Epithelial cell of alveolus of lung (primary cell): ENCODE data around the gene ATN1. TPM values are rescaled to one million over a fixed set of nuclear protein-coding genes. Genes with fewer than 3 reads are reported as not detected.

Experiments used
- total RNA-seq: library from RNA; depleted of rRNA; stranded (reverse); fragments of >200 nt; gene quantifications from 2 replicates; pipeline ENCODE4 v1.2.1, GENCODE V29; 2015

Gene ATN1, protein sequence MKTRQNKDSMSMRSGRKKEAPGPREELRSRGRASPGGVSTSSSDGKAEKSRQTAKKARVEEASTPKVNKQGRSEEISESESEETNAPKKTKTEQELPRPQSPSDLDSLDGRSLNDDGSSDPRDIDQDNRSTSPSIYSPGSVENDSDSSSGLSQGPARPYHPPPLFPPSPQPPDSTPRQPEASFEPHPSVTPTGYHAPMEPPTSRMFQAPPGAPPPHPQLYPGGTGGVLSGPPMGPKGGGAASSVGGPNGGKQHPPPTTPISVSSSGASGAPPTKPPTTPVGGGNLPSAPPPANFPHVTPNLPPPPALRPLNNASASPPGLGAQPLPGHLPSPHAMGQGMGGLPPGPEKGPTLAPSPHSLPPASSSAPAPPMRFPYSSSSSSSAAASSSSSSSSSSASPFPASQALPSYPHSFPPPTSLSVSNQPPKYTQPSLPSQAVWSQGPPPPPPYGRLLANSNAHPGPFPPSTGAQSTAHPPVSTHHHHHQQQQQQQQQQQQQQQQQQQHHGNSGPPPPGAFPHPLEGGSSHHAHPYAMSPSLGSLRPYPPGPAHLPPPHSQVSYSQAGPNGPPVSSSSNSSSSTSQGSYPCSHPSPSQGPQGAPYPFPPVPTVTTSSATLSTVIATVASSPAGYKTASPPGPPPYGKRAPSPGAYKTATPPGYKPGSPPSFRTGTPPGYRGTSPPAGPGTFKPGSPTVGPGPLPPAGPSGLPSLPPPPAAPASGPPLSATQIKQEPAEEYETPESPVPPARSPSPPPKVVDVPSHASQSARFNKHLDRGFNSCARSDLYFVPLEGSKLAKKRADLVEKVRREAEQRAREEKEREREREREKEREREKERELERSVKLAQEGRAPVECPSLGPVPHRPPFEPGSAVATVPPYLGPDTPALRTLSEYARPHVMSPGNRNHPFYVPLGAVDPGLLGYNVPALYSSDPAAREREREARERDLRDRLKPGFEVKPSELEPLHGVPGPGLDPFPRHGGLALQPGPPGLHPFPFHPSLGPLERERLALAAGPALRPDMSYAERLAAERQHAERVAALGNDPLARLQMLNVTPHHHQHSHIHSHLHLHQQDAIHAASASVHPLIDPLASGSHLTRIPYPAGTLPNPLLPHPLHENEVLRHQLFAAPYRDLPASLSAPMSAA (N-terminal part only)
- 14.2 and 57.7 TPM in 2 replicates for total RNA-seq

DNA sequence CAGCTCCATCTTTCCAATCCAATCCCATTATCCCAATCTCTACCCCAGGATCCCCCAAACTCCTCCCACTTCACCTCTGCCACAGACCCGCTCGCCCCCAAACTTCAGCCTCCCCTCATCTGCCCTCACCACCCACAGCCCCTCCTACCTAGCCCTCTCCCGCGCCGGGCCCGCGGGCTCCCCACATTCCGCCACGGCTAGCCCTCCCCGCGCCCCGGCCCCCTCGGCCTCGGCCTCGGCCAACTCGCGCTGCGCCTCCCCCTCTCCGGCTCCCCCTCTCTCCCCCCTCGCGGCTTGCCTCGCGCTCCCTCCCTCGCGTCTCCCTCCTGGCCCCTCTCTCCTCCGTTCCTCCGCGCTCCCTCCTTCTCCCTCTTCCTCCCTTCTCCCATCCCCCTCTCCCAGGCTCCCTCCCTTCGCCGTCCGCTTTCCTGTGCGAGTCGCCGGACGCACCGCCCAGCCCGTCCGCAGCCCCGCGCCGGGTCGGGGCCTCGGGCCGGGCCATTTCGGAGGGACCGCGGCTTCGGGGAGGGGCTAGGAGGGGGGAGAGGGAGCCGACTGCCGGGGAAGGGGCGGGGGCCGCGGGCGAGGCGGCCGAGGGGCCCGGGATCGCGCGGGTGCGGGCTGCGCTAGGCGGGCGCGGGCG, at the start of gene ATN1:
TSS of gene ATN1 (plus strand) at position 581 of the 643 bp plus-strand sequence. CDS start 6,043 bp downstream, outside the sequence.

DNA sequence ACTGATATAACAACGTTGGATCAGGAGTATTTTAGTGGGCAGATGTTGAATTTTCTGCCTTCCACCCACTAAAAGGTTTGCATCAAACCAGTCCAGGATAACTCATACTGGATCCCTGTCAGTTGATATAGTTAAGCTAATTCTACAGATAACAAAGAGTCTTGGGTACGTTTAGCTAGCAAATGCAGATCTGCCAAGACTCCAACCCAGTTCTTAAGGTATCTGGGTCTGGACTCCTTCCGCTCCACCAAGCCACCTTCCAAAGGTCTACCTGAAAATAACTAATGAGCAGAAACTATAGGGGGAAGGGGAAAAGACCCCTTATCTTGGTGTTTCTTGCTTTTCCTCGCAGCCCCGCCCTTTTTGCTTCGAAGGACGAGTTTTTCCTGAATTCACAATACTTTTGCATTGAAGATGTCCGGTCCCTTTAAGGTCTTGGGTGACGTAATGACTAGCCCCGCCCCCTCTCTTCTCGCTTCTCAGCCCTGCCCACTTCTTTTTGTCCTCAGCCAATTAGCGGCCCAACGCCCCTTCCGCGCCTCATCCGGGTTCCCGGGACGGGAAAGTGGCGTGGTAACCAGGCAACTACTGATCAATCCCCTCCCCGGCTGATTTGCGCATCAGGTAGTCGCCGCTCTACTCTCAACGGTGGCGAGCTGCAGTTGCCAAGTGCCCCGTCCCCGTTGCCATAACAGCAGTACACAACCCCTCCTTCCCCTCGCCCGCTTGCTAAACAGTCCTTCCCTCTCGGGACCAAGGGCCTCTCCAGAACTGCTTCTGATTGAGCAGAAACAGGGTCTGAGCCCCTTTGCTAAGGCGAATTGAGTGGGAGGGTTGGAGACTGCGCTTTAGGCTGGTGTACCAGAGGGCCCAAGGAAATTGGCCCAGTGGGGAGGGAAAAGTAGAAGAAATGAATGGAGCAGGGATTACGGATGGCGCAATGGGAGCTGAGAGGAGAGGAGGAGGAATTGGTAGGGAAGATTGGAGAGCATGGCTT, 23.2 kb upstream of the ATN1 start, which contains the start of gene LRRC23:
TSS of gene LRRC23 (plus strand) at position 543 of the 997 bp plus-strand sequence. CDS start 812 bp downstream, outside the sequence.

DNA sequence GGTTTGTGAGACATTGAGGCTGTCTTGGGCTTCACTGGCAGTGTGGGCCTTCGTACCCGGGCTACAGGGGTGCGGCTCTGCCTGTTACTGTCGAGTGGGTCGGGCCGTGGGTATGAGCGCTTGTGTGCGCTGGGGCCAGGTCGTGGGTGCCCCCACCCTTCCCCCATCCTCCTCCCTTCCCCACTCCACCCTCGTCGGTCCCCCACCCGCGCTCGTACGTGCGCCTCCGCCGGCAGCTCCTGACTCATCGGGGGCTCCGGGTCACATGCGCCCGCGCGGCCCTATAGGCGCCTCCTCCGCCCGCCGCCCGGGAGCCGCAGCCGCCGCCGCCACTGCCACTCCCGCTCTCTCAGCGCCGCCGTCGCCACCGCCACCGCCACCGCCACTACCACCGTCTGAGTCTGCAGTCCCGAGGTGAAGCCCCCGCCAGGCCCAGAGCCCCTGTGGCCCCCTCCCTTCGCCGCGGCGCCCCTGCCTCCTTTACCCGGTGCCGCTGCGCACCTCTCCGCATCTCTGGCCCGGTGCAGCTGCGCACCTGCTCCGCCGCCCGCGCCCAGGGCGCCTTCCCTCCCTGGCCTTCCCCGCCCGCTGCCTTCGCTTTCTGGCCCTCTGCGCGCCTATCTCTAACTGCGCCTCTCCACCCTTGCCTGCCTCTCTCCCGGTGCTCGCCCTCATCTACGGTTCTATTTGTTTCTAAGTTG, 13.4 kb upstream of the ATN1 start, which contains the start of gene ENO2:
TSS of gene ENO2 (plus strand) at position 335 of the 701 bp plus-strand sequence. CDS start 1,253 bp downstream, outside the sequence.

DNA sequence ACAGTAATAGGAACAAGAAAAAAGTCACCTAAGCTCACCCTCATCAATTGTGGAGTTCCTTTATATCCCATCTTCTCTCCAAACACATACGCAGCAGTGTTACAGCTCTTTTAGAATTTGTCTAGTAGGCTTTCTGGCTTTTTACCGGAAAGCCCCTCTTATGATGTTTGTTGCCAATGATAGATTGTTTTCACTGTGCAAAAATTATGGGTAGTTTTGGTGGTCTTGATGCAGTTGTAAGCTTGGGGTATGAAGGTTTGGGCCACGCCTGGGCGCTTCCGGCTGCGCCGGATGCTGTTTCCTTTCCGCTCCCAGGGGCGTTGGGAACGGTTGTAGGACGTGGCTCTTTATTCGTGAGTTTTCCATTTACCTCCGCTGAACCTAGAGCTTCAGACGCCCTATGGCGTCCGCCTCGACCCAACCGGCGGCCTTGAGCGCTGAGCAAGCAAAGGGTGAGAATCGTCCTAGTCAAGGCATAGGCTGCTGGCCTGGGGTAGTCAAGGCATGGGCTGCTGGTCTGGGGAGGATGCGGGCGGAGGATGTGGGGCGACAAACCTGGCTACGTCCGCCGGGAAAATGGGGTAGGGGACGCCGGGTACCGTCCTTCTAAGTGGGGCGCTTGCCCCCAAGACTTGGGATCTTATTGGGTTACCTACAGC, 16.1 kb downstream of the ATN1 start, which contains the start of the genes C12orf57 and RNU7-1:
TSS of gene C12orf57 (plus strand) at position 301 of the 659 bp plus-strand sequence. CDS start at position 401, 100 bp downstream.
TSS of gene RNU7-1 (plus strand) at position 95 of the 659 bp plus-strand sequence.

DNA sequence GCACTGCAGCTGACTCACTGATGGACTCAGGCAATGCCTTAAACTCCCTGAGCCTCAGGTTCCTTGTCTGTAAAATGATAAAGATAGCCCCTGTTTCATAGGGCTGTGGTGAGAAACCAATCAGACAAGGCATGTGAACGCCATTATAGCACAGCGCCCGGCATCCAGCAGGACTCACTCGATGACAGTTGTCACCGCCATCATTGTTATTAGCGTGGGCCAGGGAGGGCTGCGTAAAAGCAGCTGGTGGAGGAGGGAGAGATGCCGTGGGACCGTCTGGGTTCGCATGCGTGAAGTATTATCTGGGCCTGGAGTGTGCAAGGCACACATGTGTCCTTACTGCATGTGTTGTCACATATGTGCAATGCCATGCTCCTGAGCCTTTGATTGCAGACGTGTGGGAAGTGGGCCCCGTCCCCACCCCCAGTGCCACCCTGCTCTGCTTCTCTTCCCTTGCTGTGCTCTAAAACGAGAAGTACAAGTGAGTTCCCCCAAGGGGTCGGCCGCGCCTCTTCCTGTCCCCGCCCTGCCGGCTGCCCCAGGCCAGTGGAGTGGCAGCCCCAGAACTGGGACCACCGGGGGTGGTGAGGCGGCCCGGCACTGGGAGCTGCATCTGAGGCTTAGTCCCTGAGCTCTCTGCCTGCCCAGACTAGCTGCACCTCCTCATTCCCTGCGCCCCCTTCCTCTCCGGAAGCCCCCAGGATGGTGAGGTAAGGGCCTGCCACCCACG, 23.2 kb downstream of the ATN1 start, which contains the start of gene PTPN6:
TSS of gene PTPN6 (plus strand) at position 546 of the 730 bp plus-strand sequence. CDS start at position 703, 157 bp downstream.

Other genes starting within 250 kb of the ATN1 start
- gene ZNF384, start 238.6 kb upstream of the ATN1 start, total RNA-seq, result 16.8 and 39.4 TPM in 2 replicates
- gene PIANP, start 227.1 kb upstream of the ATN1 start, total RNA-seq, result 0.52 and 5.9 TPM in 2 replicates
- gene COPS7A, start 203.9 kb upstream of the ATN1 start, total RNA-seq, result 50.6 and 80.7 TPM in 2 replicates
- gene MLF2, start 174.8 kb upstream of the ATN1 start, total RNA-seq, result 196 and 281 TPM in 2 replicates
- gene PTMS, start 161.6 kb upstream of the ATN1 start, total RNA-seq, result 174 and 234 TPM in 2 replicates
- 1.6 TPM in 1 of 2 replicates, not detected in the other for gene LAG3, start 155.4 kb upstream of the ATN1 start, total RNA-seq
- gene CD4, start 138.4 kb upstream of the ATN1 start, total RNA-seq, result 11.2 and 19.2 TPM in 2 replicates
- gene GPR162, start 106.1 kb upstream of the ATN1 start, total RNA-seq, result 2.1 and 20.3 TPM in 2 replicates
- gene P3H3, start 99.6 kb upstream of the ATN1 start, total RNA-seq, result 72.0 and 77.4 TPM in 2 replicates
- gene GNB3, start 87.0 kb upstream of the ATN1 start, total RNA-seq, result 0.39 and 0.48 TPM in 2 replicates
- 12.0 and 27.4 TPM in 2 replicates for gene CDCA3, start 76.7 kb upstream of the ATN1 start, total RNA-seq
- gene USP5, start 75.8 kb upstream of the ATN1 start, total RNA-seq, result 47.1 and 72.5 TPM in 2 replicates
- gene TPI1, start 60.4 kb upstream of the ATN1 start, total RNA-seq, result 1,206 and 1,693 TPM in 2 replicates
- gene SPSB2, start 54.7 kb upstream of the ATN1 start, total RNA-seq, result 3.6 and 5.4 TPM in 2 replicates
- 5.8 and 13.9 TPM in 2 replicates for gene LRRC23, start 23.1 kb upstream of the ATN1 start, total RNA-seq
- 26.1 and 45.2 TPM in 2 replicates for gene ENO2, start 13.4 kb upstream of the ATN1 start, total RNA-seq
- not detected in 2 replicates for gene RNU7-1, start 15.9 kb downstream of the ATN1 start, total RNA-seq
- 336 and 337 TPM in 2 replicates for gene C12orf57, start 16.1 kb downstream of the ATN1 start, total RNA-seq
- gene PTPN6, start 23.4 kb downstream of the ATN1 start, total RNA-seq, result 1.0 and 4.2 TPM in 2 replicates
- 395 and 411 TPM in 2 replicates for gene PHB2, start 42.7 kb downstream of the ATN1 start, total RNA-seq
- 24.4 and 65.2 TPM in 2 replicates for gene EMG1, start 43.0 kb downstream of the ATN1 start, total RNA-seq
- 26.5 and 28.0 TPM in 2 replicates for gene LPCAT3, start 90.5 kb downstream of the ATN1 start, total RNA-seq
- gene C1S, start 132.8 kb downstream of the ATN1 start, total RNA-seq, result 137 and 318 TPM in 2 replicates
- gene C1R, start 164.5 kb downstream of the ATN1 start, total RNA-seq, result 250 and 966 TPM in 2 replicates
- 38.4 and 157 TPM in 2 replicates for gene C1RL, start 181.3 kb downstream of the ATN1 start, total RNA-seq
- gene RBP5, start 200.9 kb downstream of the ATN1 start, total RNA-seq, result not detected in 2 replicates
- gene CLSTN3, start 202.4 kb downstream of the ATN1 start, total RNA-seq, result 20.7 and 29.7 TPM in 2 replicates